Measurements from ENCODE around the gene CDH4. TPM values are rescaled to one million over a fixed set of nuclear protein-coding genes. Genes with fewer than 3 reads are reported as not detected.

Gene CDH4
- total RNA-seq, 1 donor: 0.18 TPM

- no peak for TF ChIP-seq CTCF (IDR thresholded peaks at IDR 0.05; ENCODE audit: insufficient read depth, low read length)
- no peak overlapping the region for H3K4me3 ChIP-seq (ENCODE audit: low read depth, low read length)
- no peak for DNase-seq (ENCODE audit: low read depth)
Observed at GRCh38 chr20:61411743-61412142, 159.7 kb downstream of the CDH4 start.

DNA sequence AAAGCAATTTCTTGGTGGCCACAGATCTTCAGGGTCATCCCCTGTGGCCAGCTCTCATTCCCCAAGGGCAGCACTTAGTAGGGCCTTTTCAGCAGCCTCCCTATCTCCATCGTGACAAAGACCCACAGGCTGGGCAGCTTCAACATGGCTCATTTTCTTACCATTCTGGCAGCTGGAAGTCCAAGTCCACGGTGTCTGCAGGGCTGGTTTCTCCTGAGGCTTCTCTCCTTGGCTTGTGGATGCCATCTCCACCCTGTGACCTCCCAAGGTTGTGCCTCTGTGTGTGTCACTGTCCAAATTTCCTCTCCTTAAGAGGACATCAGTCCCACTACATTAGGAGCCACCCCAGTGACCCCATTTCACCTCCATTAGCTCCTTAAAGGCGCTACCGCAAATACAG lies 161.7 kb downstream of the CDH4 start:
- no peak for TF ChIP-seq CTCF (IDR thresholded peaks at IDR 0.05; ENCODE audit: insufficient read depth, low read length)
- DNase-seq (ENCODE audit: low read depth): no peak
- no peak overlapping the region for H3K4me3 ChIP-seq (ENCODE audit: low read depth, low read length)

DNA sequence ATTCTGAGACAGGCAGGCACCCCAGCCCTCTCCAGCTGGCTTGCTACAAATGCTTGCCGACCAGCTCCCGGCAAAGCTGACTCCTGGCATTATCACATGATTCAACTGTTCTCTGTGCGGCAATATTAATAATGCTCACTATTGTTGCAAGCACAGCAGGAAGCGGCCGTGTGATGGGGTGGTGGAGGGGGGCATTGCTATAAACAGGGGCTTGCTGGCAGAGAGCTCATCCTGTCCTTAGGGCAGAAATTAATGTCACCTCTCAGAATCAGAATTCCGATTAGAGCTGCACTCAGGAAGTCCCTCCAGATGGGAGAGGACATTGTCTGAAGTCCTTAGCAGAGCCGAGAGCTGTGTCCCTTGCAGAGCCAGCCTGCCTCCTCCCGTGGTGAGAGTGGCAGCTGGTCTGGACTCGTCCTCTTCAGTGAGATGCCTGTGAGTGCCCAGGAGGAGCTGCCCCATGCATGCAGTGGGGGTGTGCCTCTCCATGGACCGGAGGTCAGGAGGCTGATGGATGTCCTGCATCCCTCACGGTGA lies 162.5 kb downstream of the CDH4 start:
- no peak for TF ChIP-seq CTCF (IDR thresholded peaks at IDR 0.05; ENCODE audit: insufficient read depth, low read length)
- DNase-seq (ENCODE audit: low read depth): no peak
- H3K4me3 ChIP-seq (ENCODE audit: low read depth, low read length): no peak overlapping the region

GRCh38 chr20:61416546-61416945 lies 164.5 kb downstream of the CDH4 start:
- no peak for DNase-seq (ENCODE audit: low read depth)
- no peak overlapping the region for H3K4me3 ChIP-seq (ENCODE audit: low read depth, low read length)
- no peak for TF ChIP-seq CTCF (IDR thresholded peaks at IDR 0.05; ENCODE audit: insufficient read depth, low read length)

DNA sequence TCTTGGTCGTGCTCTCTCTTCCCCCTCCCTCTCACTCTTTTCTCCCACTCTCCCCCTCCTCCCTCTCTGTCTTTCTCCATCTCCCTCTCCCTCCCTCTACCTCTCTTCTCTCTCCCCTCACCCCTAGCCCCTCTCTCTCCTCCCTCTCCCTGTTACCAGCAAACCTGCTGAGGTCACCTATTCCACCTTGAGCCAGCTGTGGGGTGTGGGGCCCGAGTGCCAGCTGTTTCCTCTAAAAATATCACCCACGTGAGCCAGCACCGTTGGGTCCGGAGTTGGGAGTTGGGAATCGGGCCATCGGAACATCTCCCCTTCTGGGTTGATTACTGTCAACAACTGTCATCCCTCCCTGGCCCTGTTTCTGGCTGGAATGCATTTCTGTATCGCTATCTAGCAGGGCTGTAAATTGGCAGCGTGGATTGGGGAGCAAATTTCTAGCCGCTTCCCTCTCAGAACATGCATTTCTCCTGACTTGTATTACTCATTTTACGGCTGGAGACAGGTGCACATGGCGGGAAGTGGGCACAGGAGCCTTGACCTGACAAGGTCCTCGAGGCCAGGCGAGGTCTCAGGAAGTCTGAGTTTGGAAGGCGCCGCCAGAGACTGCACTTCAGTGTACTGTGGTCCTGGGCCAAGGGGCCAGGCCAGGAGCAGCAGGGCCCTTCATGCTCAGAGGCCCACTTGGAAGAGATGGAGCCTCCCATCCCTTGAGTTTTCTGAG lies 165.3 kb downstream of the CDH4 start:
- no peak for DNase-seq (ENCODE audit: low read depth)
- no peak overlapping the region for H3K4me3 ChIP-seq (ENCODE audit: low read depth, low read length)
- TF ChIP-seq CTCF (IDR thresholded peaks at IDR 0.05; ENCODE audit: insufficient read depth, low read length): no peak

DNA sequence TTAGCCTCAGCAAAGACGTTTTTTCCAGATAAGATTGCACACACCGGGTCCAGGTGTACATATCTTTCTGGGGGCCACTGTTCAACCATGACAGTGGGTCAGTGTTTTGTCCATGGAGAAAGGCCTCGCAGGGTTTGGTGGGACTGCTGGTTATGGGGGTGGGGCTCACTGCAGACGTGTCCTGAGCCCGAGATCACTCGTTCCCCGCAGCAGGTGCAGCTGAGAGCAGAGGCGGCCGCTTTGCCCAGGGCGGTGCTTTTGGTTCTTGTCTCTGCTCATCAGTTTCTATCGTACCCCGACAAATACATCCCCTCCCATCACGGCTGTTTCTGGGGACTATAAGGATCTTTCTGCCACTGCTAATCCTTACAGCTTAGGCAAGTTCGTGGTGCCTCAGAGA lies 166.9 kb downstream of the CDH4 start:
- no peak overlapping the region for H3K4me3 ChIP-seq (ENCODE audit: low read depth, low read length)
- no peak for DNase-seq (ENCODE audit: low read depth)
- no peak for TF ChIP-seq CTCF (IDR thresholded peaks at IDR 0.05; ENCODE audit: insufficient read depth, low read length)

GRCh38 chr20:61419501-61419900 lies 167.4 kb downstream of the CDH4 start:
- no peak for DNase-seq (ENCODE audit: low read depth)
- TF ChIP-seq CTCF (IDR thresholded peaks at IDR 0.05; ENCODE audit: insufficient read depth, low read length): no peak
- no peak overlapping the region for H3K4me3 ChIP-seq (ENCODE audit: low read depth, low read length)
